ENCODE results near the gene FAM229A. TPM values are rescaled to one million over a fixed set of nuclear protein-coding genes. Genes with fewer than 3 reads are reported as not detected.

FAM229A gene
- total and polyA plus RNA-seq, 2 experiments from 2014 or later, result 3.6 to 4.2 TPM

DNA sequence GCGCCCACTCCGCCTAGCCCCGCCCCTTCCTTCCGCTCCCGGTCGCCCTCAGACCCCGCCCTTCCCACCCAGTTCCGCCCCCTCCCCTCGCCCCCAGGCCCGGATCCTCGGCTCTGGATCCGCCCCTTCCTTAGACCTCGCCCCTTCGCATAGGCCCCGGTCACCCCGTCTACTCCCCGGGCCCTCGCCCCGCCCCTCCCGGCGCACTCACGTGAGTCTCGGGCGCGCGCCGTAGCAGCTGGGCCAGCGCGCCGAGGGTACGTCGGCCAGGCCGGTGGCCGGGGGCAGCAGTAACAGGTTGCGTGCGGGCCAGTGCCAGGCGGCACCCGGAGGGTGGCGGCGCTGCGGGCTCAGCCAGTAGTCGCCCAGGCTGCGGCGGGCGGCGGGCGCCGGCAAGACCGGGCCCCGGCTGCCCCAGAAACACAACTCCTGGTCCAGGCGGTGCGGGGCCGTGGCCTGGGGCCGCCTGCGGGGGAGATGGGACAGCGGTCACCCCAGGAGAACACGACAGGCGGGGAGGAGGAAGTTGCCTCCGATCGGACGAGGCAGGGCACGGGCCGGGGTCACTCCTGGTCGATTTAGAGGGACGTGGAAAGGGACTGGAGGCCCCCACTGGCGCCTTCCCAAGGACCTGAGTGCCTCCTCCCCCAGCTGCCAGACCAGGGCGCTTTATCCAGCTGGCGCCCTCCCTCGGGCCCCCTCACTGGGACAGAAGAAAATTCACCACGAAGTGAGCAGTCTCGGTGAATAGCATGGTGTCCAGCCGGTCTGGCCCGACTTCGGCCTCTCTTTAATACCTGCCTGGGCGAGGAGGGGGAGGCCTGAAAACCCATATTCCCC is 10.7 kb downstream of the FAM229A start:
- Histone ChIP-seq H4K20me1 (replicated peaks; ENCODE audit: insufficient read depth) (no peaks in the 10 kb centered on the region), H3F3A (replicated peaks; ENCODE audit: low read depth) (peaks cover 10% of the 10 kb centered on the region; the same call in 1 of the 2 replicates), H3K4me2 (peak overlapping the region; percentile 88), H3K4me1 (ENCODE audit: insufficient read depth) (no peaks in the 10 kb centered on the region; the same call in 1 of the 2 replicates), H3K9me2 (ENCODE audit: insufficient read depth) (peaks cover 10% of the 10 kb centered on the region; the same call in 1 of the 2 replicates), H3K4me3 (peak overlapping the region; percentile 78), H3K36me3 (ENCODE audit: insufficient read depth) (no peaks in the 10 kb centered on the region), H2AFZ (peak overlapping the region; percentile 93), H3K79me2 (replicated peaks; ENCODE audit: insufficient read depth) (no peaks in the 10 kb centered on the region), H3K27me3 (ENCODE audit: insufficient read depth) (peaks cover 17% of the 10 kb centered on the region), H3K27ac (ENCODE audit: low read depth) (peak overlapping the region; percentile 87; the same call in 1 of the 2 replicates)
- peak overlapping the region; percentile 88; the same call in 1 of the 2 replicates for H3K27ac Mint-ChIP-seq
- H3K36me3 Mint-ChIP-seq (ENCODE audit: low read depth), result peaks cover 7% of the 10 kb centered on the region
- peak overlapping the region; percentile 81 for H3K4me3 Mint-ChIP-seq
- peaks cover 22% of the 10 kb centered on the region for H3K27me3 Mint-ChIP-seq (ENCODE audit: insufficient read depth, low read depth, poor library complexity)
- TF ChIP-seq, protein P1, sequence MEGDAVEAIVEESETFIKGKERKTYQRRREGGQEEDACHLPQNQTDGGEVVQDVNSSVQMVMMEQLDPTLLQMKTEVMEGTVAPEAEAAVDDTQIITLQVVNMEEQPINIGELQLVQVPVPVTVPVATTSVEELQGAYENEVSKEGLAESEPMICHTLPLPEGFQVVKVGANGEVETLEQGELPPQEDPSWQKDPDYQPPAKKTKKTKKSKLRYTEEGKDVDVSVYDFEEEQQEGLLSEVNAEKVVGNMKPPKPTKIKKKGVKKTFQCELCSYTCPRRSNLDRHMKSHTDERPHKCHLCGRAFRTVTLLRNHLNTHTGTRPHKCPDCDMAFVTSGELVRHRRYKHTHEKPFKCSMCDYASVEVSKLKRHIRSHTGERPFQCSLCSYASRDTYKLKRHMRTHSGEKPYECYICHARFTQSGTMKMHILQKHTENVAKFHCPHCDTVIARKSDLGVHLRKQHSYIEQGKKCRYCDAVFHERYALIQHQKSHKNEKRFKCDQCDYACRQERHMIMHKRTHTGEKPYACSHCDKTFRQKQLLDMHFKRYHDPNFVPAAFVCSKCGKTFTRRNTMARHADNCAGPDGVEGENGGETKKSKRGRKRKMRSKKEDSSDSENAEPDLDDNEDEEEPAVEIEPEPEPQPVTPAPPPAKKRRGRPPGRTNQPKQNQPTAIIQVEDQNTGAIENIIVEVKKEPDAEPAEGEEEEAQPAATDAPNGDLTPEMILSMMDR (conservative IDR thresholded peaks at IDR 0.05; ENCODE audit: low read depth in 2 of 2), result peak in 1 of 2 experiments; percentile 20; a peak in 1 of 4 replicates
- TF ChIP-seq, protein P2, sequence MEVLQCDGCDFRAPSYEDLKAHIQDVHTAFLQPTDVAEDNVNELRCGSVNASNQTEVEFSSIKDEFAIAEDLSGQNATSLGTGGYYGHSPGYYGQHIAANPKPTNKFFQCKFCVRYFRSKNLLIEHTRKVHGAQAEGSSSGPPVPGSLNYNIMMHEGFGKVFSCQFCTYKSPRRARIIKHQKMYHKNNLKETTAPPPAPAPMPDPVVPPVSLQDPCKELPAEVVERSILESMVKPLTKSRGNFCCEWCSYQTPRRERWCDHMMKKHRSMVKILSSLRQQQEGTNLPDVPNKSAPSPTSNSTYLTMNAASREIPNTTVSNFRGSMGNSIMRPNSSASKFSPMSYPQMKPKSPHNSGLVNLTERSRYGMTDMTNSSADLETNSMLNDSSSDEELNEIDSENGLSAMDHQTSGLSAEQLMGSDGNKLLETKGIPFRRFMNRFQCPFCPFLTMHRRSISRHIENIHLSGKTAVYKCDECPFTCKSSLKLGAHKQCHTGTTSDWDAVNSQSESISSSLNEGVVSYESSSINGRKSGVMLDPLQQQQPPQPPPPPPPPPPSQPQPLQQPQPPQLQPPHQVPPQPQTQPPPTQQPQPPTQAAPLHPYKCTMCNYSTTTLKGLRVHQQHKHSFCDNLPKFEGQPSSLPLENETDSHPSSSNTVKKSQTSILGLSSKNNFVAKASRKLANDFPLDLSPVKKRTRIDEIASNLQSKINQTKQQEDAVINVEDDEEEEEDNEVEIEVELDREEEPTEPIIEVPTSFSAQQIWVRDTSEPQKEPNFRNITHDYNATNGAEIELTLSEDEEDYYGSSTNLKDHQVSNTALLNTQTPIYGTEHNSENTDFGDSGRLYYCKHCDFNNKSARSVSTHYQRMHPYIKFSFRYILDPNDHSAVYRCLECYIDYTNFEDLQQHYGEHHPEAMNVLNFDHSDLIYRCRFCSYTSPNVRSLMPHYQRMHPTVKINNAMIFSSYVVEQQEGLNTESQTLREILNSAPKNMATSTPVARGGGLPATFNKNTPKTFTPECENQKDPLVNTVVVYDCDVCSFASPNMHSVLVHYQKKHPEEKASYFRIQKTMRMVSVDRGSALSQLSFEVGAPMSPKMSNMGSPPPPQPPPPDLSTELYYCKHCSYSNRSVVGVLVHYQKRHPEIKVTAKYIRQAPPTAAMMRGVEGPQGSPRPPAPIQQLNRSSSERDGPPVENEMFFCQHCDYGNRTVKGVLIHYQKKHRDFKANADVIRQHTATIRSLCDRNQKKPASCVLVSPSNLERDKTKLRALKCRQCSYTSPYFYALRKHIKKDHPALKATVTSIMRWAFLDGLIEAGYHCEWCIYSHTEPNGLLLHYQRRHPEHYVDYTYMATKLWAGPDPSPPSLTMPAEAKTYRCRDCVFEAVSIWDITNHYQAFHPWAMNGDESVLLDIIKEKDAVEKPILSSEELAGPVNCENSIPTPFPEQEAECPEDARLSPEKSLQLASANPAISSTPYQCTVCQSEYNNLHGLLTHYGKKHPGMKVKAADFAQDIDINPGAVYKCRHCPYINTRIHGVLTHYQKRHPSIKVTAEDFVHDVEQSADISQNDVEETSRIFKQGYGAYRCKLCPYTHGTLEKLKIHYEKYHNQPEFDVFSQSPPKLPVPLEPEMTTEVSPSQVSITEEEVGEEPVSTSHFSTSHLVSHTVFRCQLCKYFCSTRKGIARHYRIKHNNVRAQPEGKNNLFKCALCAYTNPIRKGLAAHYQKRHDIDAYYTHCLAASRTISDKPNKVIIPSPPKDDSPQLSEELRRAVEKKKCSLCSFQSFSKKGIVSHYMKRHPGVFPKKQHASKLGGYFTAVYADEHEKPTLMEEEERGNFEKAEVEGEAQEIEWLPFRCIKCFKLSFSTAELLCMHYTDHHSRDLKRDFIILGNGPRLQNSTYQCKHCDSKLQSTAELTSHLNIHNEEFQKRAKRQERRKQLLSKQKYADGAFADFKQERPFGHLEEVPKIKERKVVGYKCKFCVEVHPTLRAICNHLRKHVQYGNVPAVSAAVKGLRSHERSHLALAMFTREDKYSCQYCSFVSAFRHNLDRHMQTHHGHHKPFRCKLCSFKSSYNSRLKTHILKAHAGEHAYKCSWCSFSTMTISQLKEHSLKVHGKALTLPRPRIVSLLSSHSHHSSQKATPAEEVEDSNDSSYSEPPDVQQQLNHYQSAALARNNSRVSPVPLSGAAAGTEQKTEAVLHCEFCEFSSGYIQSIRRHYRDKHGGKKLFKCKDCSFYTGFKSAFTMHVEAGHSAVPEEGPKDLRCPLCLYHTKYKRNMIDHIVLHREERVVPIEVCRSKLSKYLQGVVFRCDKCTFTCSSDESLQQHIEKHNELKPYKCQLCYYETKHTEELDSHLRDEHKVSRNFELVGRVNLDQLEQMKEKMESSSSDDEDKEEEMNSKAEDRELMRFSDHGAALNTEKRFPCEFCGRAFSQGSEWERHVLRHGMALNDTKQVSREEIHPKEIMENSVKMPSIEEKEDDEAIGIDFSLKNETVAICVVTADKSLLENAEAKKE (CRISPR knock-in tag; IDR thresholded peaks at IDR 0.05), result no peak
- TF ChIP-seq CREB1 (CRISPR knock-in tag; IDR thresholded peaks at IDR 0.05; ENCODE audit: low read depth), result peak; percentile 54; the same call in 1 of the 2 replicates
- peak; percentile 82 for TF ChIP-seq POLR2AphosphoS5 (IDR thresholded peaks at IDR 0.05; ENCODE audit: low read depth)
- ATAC-seq (peak; percentile 93), DNase-seq (ENCODE audit: low spot score) (peak; percentile 99)
- H3K9me3 Mint-ChIP-seq, result peaks cover 18% of the 10 kb centered on the region
- H3K4me1 Mint-ChIP-seq, result peaks cover 18% of the 10 kb centered on the region

Data from GM23338 (cell line).